GM21576 (cell line): ENCODE results near the gene RICTOR.

Experiments used
- ATAC-seq: cut with Tn5 transposase; IDR thresholded peaks from one replicate; pipeline ENCODE4 v1.9.1; 2021; ENCODE audit warnings: mild to moderate bottlenecking, moderate library complexity; ENCODE audit not compliant: unreplicated experiment

The RICTOR gene

GRCh38 chr5:39074017-39074814, at the start of gene RICTOR:
RICTOR (minus strand) TSS chr5:39074399; CDS start chr5:39074377, 22 bp downstream.
- ATAC-seq = peak; percentile 64

GRCh38 chr5:39121922-39122321, 47.7 kb upstream of the RICTOR start:
- no peak for ATAC-seq

GRCh38 chr5:39121315-39121714, 47.1 kb upstream of the RICTOR start:
- ATAC-seq = no peak

GRCh38 chr5:39120052-39120420, 45.8 kb upstream of the RICTOR start:
- no peak for ATAC-seq

- ATAC-seq = no peak
These were observed 45.3 kb upstream of the RICTOR start for GRCh38 chr5:39119404-39120051.

- ATAC-seq = no peak
These were observed 44.4 kb upstream of the RICTOR start for GRCh38 chr5:39118638-39119037.

- ATAC-seq = no peak
These were observed 43.2 kb upstream of the RICTOR start for GRCh38 chr5:39117401-39117800.

GRCh38 chr5:39116344-39117170, 42.4 kb upstream of the RICTOR start:
- ATAC-seq = no peak

GRCh38 chr5:39115644-39116343, 41.6 kb upstream of the RICTOR start:
- ATAC-seq = no peak

- ATAC-seq = no peak
These were observed 40.0 kb upstream of the RICTOR start for GRCh38 chr5:39114155-39114554.

GRCh38 chr5:39113354-39113953, 39.3 kb upstream of the RICTOR start:
- no peak for ATAC-seq

- no peak for ATAC-seq
These were observed 35.4 kb upstream of the RICTOR start for GRCh38 chr5:39109606-39110005.

GRCh38 chr5:39108987-39109386, 34.8 kb upstream of the RICTOR start:
- ATAC-seq = no peak

- ATAC-seq = no peak
These were observed 33.2 kb upstream of the RICTOR start for GRCh38 chr5:39107350-39107749.

GRCh38 chr5:39106322-39106721, 32.1 kb upstream of the RICTOR start:
- ATAC-seq = no peak

GRCh38 chr5:39104221-39104620, 30.0 kb upstream of the RICTOR start:
- no peak for ATAC-seq

GRCh38 chr5:39102684-39103155, 28.5 kb upstream of the RICTOR start:
- no peak for ATAC-seq

GRCh38 chr5:39100851-39101396, 26.7 kb upstream of the RICTOR start:
- ATAC-seq = no peak

GRCh38 chr5:39100301-39100850, 26.2 kb upstream of the RICTOR start:
- ATAC-seq = no peak

GRCh38 chr5:39099831-39100230, 25.6 kb upstream of the RICTOR start:
- ATAC-seq = no peak
